Measurements from ENCODE around the gene PCOLCE2. TPM values are rescaled to one million over a fixed set of nuclear protein-coding genes. Genes with fewer than 3 reads are reported as not detected.

Gene PCOLCE2
- total and polyA plus RNA-seq, 2 of the 8 experiments (the other 6 are each of a cell fraction or from before 2014, with no cell fraction given) = 11.1 to 12.6 TPM

- TF ChIP-seq POLR2A (IDR thresholded peaks at IDR 0.05; ENCODE audit: control extremely low read depth in 1 of 2, low read depth in 2 of 2, low read length in 2 of 2) = no peak
- TF ChIP-seq TBP (IDR thresholded peaks at IDR 0.05; ENCODE audit: low read depth, low read length) = no peak
These were observed 111.0 kb downstream of the PCOLCE2 start (continued) for GRCh38 chr3:142777927-142778326.

DNA sequence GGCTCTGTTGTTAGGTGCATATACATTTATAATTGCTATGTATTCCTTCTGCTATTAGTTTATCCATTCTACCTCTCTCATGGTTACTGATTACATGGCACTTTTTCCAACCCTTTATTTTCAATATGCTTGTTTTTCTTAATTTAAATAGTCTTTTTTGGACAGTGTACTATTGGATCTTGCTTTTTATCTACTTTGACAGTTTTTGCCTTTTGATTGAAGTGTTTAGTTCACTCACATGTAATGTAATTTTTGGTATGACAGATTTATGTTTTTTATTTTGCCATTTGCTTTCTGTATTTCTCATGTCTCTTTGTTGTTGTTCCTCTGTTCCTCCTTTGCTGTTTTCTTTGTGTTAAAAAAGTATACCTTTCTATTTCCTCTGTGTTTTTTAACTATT, 120.5 kb downstream of the PCOLCE2 start:
- no peak overlapping the region for H4K5ac ChIP-seq (ENCODE audit: insufficient read length, low read depth, low read length)
- H3K36me3 ChIP-seq (ENCODE audit: control insufficient read depth in 2 of 4, insufficient read depth in 4 of 4, low read length in 3 of 4) = no peaks in the 10 kb centered on the region
- H2AK5ac ChIP-seq (ENCODE audit: low read depth, low read length) = no peak overlapping the region
- ChIA-PET CTCF (ENCODE audit: partially characterized antibody) (no interaction called here), POLR2A (ENCODE audit: partially characterized antibody) (no interaction called here)
- no peaks in the 10 kb centered on the region for H3K9me3 ChIP-seq (ENCODE audit: insufficient read depth in 2 of 2, low read depth in 1 of 2, low read length in 1 of 2)
- DNase-seq (ENCODE audit: low read depth in 1 of 2, low spot score in 2 of 2) (no peak), FAIRE-seq (no peak)
- no peaks in the 10 kb centered on the region for H3K23me2 ChIP-seq (ENCODE audit: low read depth, low read length)
- no peak overlapping the region for H2BK15ac ChIP-seq (ENCODE audit: low read length)
- no peak overlapping the region for H3K4me3 ChIP-seq (ENCODE audit: extremely low read depth in 1 of 4, insufficient read depth in 2 of 4, low read depth in 3 of 4, low read length in 4 of 4)
- no peak overlapping the region for H3K4ac ChIP-seq (replicated peaks; ENCODE audit: insufficient read length, low read depth, low read length)
- H3K27me3 ChIP-seq (replicated peaks in 1 of 4; ENCODE audit: control insufficient read depth in 3 of 4, extremely low read depth in 1 of 4, insufficient read depth in 3 of 4, low read length in 3 of 4) = no peaks in the 10 kb centered on the region
- H3K79me1 ChIP-seq (ENCODE audit: low read depth, low read length) = no peaks in the 10 kb centered on the region
- no peak overlapping the region for H3K23ac ChIP-seq (ENCODE audit: insufficient read length)
- no peak overlapping the region for H3K14ac ChIP-seq (ENCODE audit: insufficient read length)
- H4K91ac ChIP-seq (replicated peaks; ENCODE audit: insufficient read length, low read length) = no peak overlapping the region
- no peak overlapping the region for H3K4me2 ChIP-seq (ENCODE audit: insufficient read depth in 1 of 2, low read depth in 2 of 2, low read length in 2 of 2)
- no peak overlapping the region for H2BK12ac ChIP-seq (ENCODE audit: low read depth, low read length)
- no peak overlapping the region for H3K56ac ChIP-seq (replicated peaks; ENCODE audit: insufficient read length, low read depth, low read length)
- no peaks in the 10 kb centered on the region for H4K20me1 ChIP-seq (replicated peaks in 1 of 2; ENCODE audit: control insufficient read depth in 1 of 2, insufficient read depth in 2 of 2, low read length in 2 of 2)
- H3K9ac ChIP-seq (replicated peaks in 1 of 4; ENCODE audit: extremely low read depth in 1 of 4, low read depth in 3 of 4, low read length in 3 of 4) = no peak overlapping the region
- H3K27ac ChIP-seq (ENCODE audit: low read depth, low read length) = no peak overlapping the region
- H2AFZ ChIP-seq (ENCODE audit: low read length) = no peak overlapping the region
- H4K8ac ChIP-seq (ENCODE audit: extremely low read depth, insufficient read depth, low read length) = no peak overlapping the region
- no peak overlapping the region for H2BK120ac ChIP-seq (replicated peaks; ENCODE audit: low read depth, low read length)
- H2BK5ac ChIP-seq (ENCODE audit: low read depth, low read length) = no peak overlapping the region
- H3K4me1 ChIP-seq (replicated peaks in 1 of 4; ENCODE audit: control insufficient read depth in 3 of 4, insufficient read depth in 4 of 4, low read length in 3 of 4) = no peaks in the 10 kb centered on the region
- H3K18ac ChIP-seq (ENCODE audit: extremely low read depth, low read length) = no peak overlapping the region
- H2BK20ac ChIP-seq (ENCODE audit: low read length) = no peak overlapping the region
- H3K79me2 ChIP-seq (ENCODE audit: control insufficient read depth in 1 of 2, insufficient read depth in 2 of 2, low read length in 2 of 2) = no peaks in the 10 kb centered on the region; a peak in 1 of 4 replicates
- no peak for TF ChIP-seq CREB1 (IDR thresholded peaks at IDR 0.05)
- no peak for TF ChIP-seq MAFK (IDR thresholded peaks at IDR 0.05; ENCODE audit: low read depth, low read length)
- TF ChIP-seq E2F6 (IDR thresholded peaks at IDR 0.05) = no peak
- TF ChIP-seq JUND (IDR thresholded peaks at IDR 0.05; ENCODE audit: low read length) = no peak
- TF ChIP-seq SP4 (IDR thresholded peaks at IDR 0.05; ENCODE audit: low read length) = no peak
- no peak for TF ChIP-seq TCF12 (IDR thresholded peaks at IDR 0.05; ENCODE audit: low read depth, low read length)

All from H1 (cell line).